T-cell (primary cell): ENCODE results near the gene PSTK. TPM values are rescaled to one million over a fixed set of nuclear protein-coding genes. Genes with fewer than 3 reads are reported as not detected.

ENCODE experiments used
- ATAC-seq, 4 experiments: fragments of 200-7000 bp in 3 of 4; fragments of 150-1000 bp in 1 of 4; cut with Tn5 transposase; replicated peaks in 1 of 4; 1 replicate in 3 of 4; 2 replicates in 1 of 4; pipeline ENCODE4 v1.10.0; 2021; ENCODE audit warnings: moderate library complexity in 3 of 4, mild to moderate bottlenecking in 2 of 4, moderate number of reproducible peaks in 1 of 4
- CTCF ChIA-PET, 2 donors: fragments of 300-600 bp; sonication (Branson Sonifier 250); formaldehyde crosslinking; loops; one replicate each; lab custom pipeline; 2022; ENCODE audit warnings: antibody characterized with exemption in 2 of 2; lab: Charles Lee
- POLR2A ChIA-PET, 2 donors: fragments of 300-600 bp; sonication (Branson Sonifier 250); formaldehyde crosslinking; loops; one replicate each; lab custom pipeline; 2022; ENCODE audit warnings: antibody characterized with exemption in 2 of 2; lab: Charles Lee
- DNase-seq, 35 experiments: peaks; one replicate each; pipeline versions ENCODE4 v3.0.0 to v3.0.0-alpha.2; 2013 to 2023
- H3K27ac ChIP-seq: one replicate; pipeline ENCODE4 v1.5.1; 2013; ENCODE audit warnings: low read length
- H3K27me3 ChIP-seq, 2 experiments: replicated peaks in 1 of 2; 1 replicate in 1 of 2; 2 replicates in 1 of 2; pipeline versions ENCODE4 v1.6.1 to v1.7.0; 2013; ENCODE audit warnings: low read length in 1 of 2, mixed read lengths in 1 of 2; ENCODE audit not compliant: control insufficient read depth in 2 of 2, insufficient read depth in 2 of 2; ENCODE audit errors: extremely low read depth in 1 of 2
- H3K36me3 ChIP-seq, 2 donors: 1 replicate in 1 of 2; 2 replicates in 1 of 2; pipeline versions ENCODE4 v1.6.1 to v1.7.0; 2013; ENCODE audit warnings: low read length in 1 of 2; ENCODE audit not compliant: control insufficient read depth in 2 of 2, insufficient read depth in 1 of 2; ENCODE audit errors: extremely low read depth in 1 of 2
- H3K4me1 ChIP-seq, 2 experiments: 1 replicate in 1 of 2; 2 replicates in 1 of 2; pipeline versions ENCODE4 v1.6.1 to v1.7.0; 2013; ENCODE audit warnings: low read length in 2 of 2, mixed read lengths in 1 of 2; ENCODE audit not compliant: insufficient read depth in 2 of 2, control insufficient read depth in 1 of 2; ENCODE audit errors: extremely low read depth in 1 of 2
- H3K4me3 ChIP-seq, 2 donors: 1 replicate in 1 of 2; 2 replicates in 1 of 2; pipeline versions ENCODE4 v1.5.1 to v1.7.0; 2013; ENCODE audit warnings: mild to moderate bottlenecking in 2 of 2, low read length in 1 of 2, moderate library complexity in 1 of 2; ENCODE audit not compliant: control insufficient read depth in 1 of 2; ENCODE audit errors: extremely low read depth in 1 of 2
- H3K9me3 ChIP-seq: 2 replicates; pipeline ENCODE4 v1.7.0; 2013
- H3K27ac Mint-ChIP-seq, 2 donors: one replicate each; pipeline ENCODE4 v1.8.0; 2020 to 2021; ENCODE audit warnings: mild to moderate bottlenecking in 2 of 2, mixed read lengths in 2 of 2
- H3K27me3 Mint-ChIP-seq, 2 donors: one replicate each; pipeline ENCODE4 v1.8.0; 2021 to 2022; ENCODE audit warnings: mixed read lengths in 2 of 2
- H3K36me3 Mint-ChIP-seq: one replicate; pipeline ENCODE4 v1.8.0; 2021; ENCODE audit warnings: mixed read lengths
- H3K4me1 Mint-ChIP-seq, 3 donors: one replicate each; pipeline ENCODE4 v1.8.0; 2020 to 2022; ENCODE audit warnings: mixed read lengths in 3 of 3, mild to moderate bottlenecking in 1 of 3
- H3K4me3 Mint-ChIP-seq, 3 donors: one replicate each; pipeline ENCODE4 v1.8.0; 2020 to 2022; ENCODE audit warnings: mild to moderate bottlenecking in 3 of 3, mixed read lengths in 3 of 3, moderate library complexity in 3 of 3
- H3K9me3 Mint-ChIP-seq, 3 donors: one replicate each; pipeline ENCODE4 v1.8.0; 2020 to 2022; ENCODE audit warnings: mixed read lengths in 3 of 3
- WGBS: methylation state at CpG from one replicate; pipeline ENCODE4 v1.1.5; 2013; ENCODE audit warnings: missing lambda C conversion rate; ENCODE audit not compliant: insufficient coverage; 5-methylcytosine and 5-hydroxymethylcytosine counted together
- total RNA-seq, 35 experiments: library from RNA in 6 of 35; stranded (reverse) in 6 of 35; fragments of 120-200 nt in 1 of 35; gene quantifications; one replicate each; pipeline versions ENCODE4 v1.2.1 to v1.2.4 and lab custom pipeline; 2013 to 2026

Gene PSTK
- total RNA-seq, 5 donors from 2014 or later (not counting 1 experiment from before 2014, with no cell fraction given) = 3.7 to 12.1 (median 5.2) TPM

DNA sequence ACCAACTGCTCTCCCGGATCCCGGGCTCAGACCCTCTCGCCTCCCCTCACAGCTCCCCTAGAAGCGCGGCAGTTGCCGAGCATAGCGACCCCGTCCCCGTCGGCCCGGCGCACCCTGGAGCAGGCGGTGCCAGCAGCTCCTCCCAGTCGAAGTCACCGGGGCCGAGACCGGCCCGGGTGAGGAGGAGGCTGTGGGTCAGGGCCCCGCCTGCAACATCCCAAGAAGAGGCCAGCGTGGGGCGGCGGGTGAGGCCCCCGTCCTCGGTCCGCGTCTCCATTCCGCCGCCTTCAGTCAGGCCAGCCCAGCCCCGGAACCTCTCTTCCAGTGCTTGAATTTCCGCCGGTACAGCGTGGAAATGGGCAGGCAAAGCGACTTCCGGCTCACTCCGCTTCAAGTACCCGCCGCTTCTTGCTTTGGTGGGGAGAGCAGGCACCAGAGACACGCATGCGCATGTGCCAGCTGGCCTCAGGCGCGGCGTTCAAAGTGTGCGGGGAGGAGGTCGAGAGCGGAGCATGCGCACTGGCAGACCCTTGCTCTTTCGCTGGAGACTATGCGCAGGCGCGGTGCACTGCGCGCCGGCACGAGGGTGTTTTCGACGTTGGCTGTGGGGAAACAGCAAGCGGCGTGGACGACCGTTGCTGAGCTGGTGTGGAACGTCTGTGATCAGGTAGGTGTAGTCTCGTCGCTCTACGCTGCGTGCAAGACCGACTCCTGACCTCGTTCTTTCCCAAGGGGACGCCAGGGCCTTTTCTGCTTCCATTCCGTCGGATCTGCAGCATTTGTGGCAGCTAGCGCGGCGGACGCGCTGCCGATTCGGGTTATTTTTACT is 26.1 kb upstream of the PSTK start, which contains the start of gene C10orf88:
Gene C10orf88, minus strand, starts transcription at position 326 of the 829 bp plus-strand sequence. Its CDS starts 49 bp downstream, at position 277.
- POLR2A ChIA-PET = interaction anchor here in 1 of 2 donors (0.9 kb wide), 1 partner anchor 27 kb away, joined by 3 read pairs; no protein-coding TSS in a partner anchor
- H3K9me3 ChIP-seq = no peaks in the 10 kb centered on the region
- H3K27me3 Mint-ChIP-seq = no peaks in the 10 kb centered on the region
- DNase-seq (peak; percentile 90 to 99 (median 96)), ATAC-seq (peak; percentile 94 to 99 (median 97))
- H3K27me3 ChIP-seq = peaks cover 0 to 2% of the 10 kb centered on the region in 2 experiments
- peak within 1 kb of the TSS; percentile 49 for H3K27ac ChIP-seq
- H3K36me3 ChIP-seq = peaks cover 0 to 2% of the 10 kb centered on the region in 2 donors
- CTCF ChIA-PET = interaction anchor here (0.5 to 1.6 kb wide), 3 partner anchors 26 to 985 kb away, joined by 3 to 5 read pairs (median 5); partner anchors contain the start of gene PSTK (in 1 of the 2)
- H3K4me1 ChIP-seq = peaks cover 3 to 18% of the 10 kb centered on the region in 2 experiments
- peak within 1 kb of the TSS; percentile 83 to 91 (median 88) for H3K4me3 Mint-ChIP-seq
- H3K27ac Mint-ChIP-seq = peak within 1 kb of the TSS; percentile 75 to 88
- H3K4me1 Mint-ChIP-seq = peaks cover 36 to 47% (median 37%) of the 10 kb centered on the region in 3 donors
- peaks cover 0 to 8% (median 4%) of the 10 kb centered on the region in 3 donors for H3K9me3 Mint-ChIP-seq
- 1% methylated on average over 62 of the region's 77 CpGs for WGBS
- H3K4me3 ChIP-seq = peak within 1 kb of the TSS; percentile 74 to 89
- H3K36me3 Mint-ChIP-seq = peaks cover 18% of the 10 kb centered on the region

GRCh38 chr10:122954731-122955050 is 25.5 kb upstream of the PSTK start:
- POLR2A ChIA-PET = interaction anchor here in 1 of 2 donors (0.9 kb wide), 1 partner anchor 26 kb away, joined by 3 read pairs; no protein-coding TSS in a partner anchor
- ATAC-seq (no peak), DNase-seq (no peak)
- Mint-ChIP-seq H3K4me3 (peak overlapping the region; percentile 83 to 91 (median 88)), H3K27ac (peak overlapping the region in 1 of 2 donors; percentile 28), H3K4me1 (peaks cover 36 to 45% (median 36%) of the 10 kb centered on the region in 3 donors), H3K36me3 (peaks cover 14% of the 10 kb centered on the region), H3K9me3 (peaks cover 0 to 8% (median 4%) of the 10 kb centered on the region in 3 donors), H3K27me3 (no peaks in the 10 kb centered on the region)
- Histone ChIP-seq H3K36me3 (no peaks in the 10 kb centered on the region), H3K4me3 (peak overlapping the region; percentile 15 to 89), H3K27ac (peak overlapping the region; percentile 40), H3K4me1 (peaks cover 3 to 18% of the 10 kb centered on the region in 2 experiments), H3K9me3 (no peaks in the 10 kb centered on the region), H3K27me3 (peaks cover 0 to 4% of the 10 kb centered on the region in 2 experiments)
- WGBS = 91% methylated on average over 10 of the region's 13 CpGs
- CTCF ChIA-PET = interaction anchor here in 1 of 2 donors (1.6 kb wide), 1 partner anchor 25 kb away, joined by 5 read pairs; the partner anchor contains the start of gene PSTK

DNA sequence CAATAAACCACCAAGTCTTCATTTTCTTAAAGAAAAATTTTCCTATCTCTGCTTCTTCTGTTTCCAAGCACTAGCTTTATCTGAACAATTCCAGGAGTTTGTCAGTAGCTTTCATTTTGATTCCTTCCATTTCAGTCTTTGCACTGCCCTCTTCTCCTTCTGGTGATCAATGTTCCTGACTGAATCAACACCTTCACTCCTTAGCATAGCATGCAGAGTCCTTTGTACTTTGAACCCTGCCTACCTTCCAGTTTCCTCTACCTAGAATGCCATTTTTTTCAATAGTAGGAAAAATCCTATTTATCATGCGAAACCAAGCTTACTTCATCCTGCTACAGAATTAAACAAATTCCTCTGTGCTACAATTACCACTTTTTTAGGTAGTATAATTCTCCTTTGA is 24.3 kb upstream of the PSTK start:
- peak overlapping the region in 1 of 2 donors; percentile 0 for H3K27ac Mint-ChIP-seq
- CTCF ChIA-PET = interaction anchor here (0.6 to 0.9 kb wide), 3 partner anchors 11 to 178 kb away, joined by 3 to 6 read pairs (median 3); no protein-coding TSS in a partner anchor
- WGBS = no CpG with 5 or more reads among the region's 1 CpG

GRCh38 chr10:122957474-122957873 is 22.7 kb upstream of the PSTK start:
- Mint-ChIP-seq H3K9me3 (peaks cover 0 to 8% (median 3%) of the 10 kb centered on the region in 3 donors), H3K36me3 (peaks cover 5% of the 10 kb centered on the region), H3K4me3 (no peak overlapping the region), H3K27ac (no peak overlapping the region), H3K27me3 (peaks cover 4 to 5% of the 10 kb centered on the region in 2 donors), H3K4me1 (peaks cover 20 to 30% (median 23%) of the 10 kb centered on the region in 3 donors)
- Histone ChIP-seq H3K9me3 (no peaks in the 10 kb centered on the region), H3K27ac (no peak overlapping the region), H3K36me3 (no peaks in the 10 kb centered on the region), H3K4me1 (peaks cover 3 to 18% of the 10 kb centered on the region in 2 experiments), H3K27me3 (peaks cover 0 to 5% of the 10 kb centered on the region in 2 experiments), H3K4me3 (no peak overlapping the region)
- no peak for DNase-seq
- WGBS = 91% methylated on average over 3 of the region's 5 CpGs
- ATAC-seq = no peak
- ChIA-PET CTCF (interaction anchor here in 1 of 2 donors (1.0 kb wide), 1 partner anchor 24 kb away, joined by 3 read pairs; no protein-coding TSS in a partner anchor), POLR2A (interaction anchor here (0.6 kb wide), 2 partner anchors 25 to 1037 kb away, joined by 3 to 4 read pairs; no protein-coding TSS in a partner anchor)

More for the DNA sequence above, 24.3 kb upstream of the PSTK start:
- DNase-seq (no peak), ATAC-seq (no peak)
- Histone ChIP-seq H3K4me1 (peaks cover 3 to 18% of the 10 kb centered on the region in 2 experiments), H3K27me3 (peaks cover 0 to 5% of the 10 kb centered on the region in 2 experiments), H3K9me3 (no peaks in the 10 kb centered on the region), H3K36me3 (no peaks in the 10 kb centered on the region), H3K4me3 (no peak overlapping the region), H3K27ac (no peak overlapping the region)
- peaks cover 6% of the 10 kb centered on the region for H3K36me3 Mint-ChIP-seq
- no peak overlapping the region for H3K4me3 Mint-ChIP-seq
- H3K27me3 Mint-ChIP-seq = no peaks in the 10 kb centered on the region
- peaks cover 0 to 8% (median 4%) of the 10 kb centered on the region in 3 donors for H3K9me3 Mint-ChIP-seq
- POLR2A ChIA-PET = no interaction called here
- H3K4me1 Mint-ChIP-seq = peaks cover 27 to 38% (median 28%) of the 10 kb centered on the region in 3 donors

DNA sequence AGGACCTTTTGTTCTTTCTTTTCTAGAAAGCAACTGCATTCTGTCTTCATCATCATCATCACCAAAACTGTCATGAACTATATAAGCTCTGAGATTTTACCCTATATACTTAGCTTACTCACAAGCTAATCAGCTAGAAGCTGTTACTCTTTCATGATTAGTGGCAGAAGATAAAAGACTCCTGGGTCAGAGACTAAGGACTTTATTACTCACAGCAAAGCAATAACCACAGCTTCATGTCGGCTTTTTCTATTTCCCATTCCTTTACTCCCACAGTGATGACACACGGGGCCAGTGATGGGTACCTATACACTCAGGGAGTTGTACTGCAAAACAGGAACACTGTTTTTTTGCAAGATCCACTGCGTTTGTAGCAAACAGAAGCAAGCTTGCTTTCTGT is 17.8 kb upstream of the PSTK start:
- peaks cover 15 to 19% (median 15%) of the 10 kb centered on the region in 3 donors for H3K9me3 Mint-ChIP-seq
- H3K36me3 Mint-ChIP-seq = peaks cover 20% of the 10 kb centered on the region
- Histone ChIP-seq H3K27me3 (peaks cover 5 to 15% of the 10 kb centered on the region in 2 experiments), H3K9me3 (no peaks in the 10 kb centered on the region), H3K36me3 (no peaks in the 10 kb centered on the region), H3K4me1 (no peaks in the 10 kb centered on the region), H3K27ac (no peak overlapping the region), H3K4me3 (no peak overlapping the region)
- DNase-seq (no peak), ATAC-seq (no peak)
- ChIA-PET CTCF (interaction anchor here in 1 of 2 donors (0.6 kb wide), 1 partner anchor 48 kb away, joined by 3 read pairs; no protein-coding TSS in a partner anchor), POLR2A (interaction anchor here in 1 of 2 donors (0.5 kb wide), 1 partner anchor 11 kb away, joined by 5 read pairs; no protein-coding TSS in a partner anchor)
- no peak overlapping the region for H3K4me3 Mint-ChIP-seq
- peaks cover 15 to 22% of the 10 kb centered on the region in 2 donors for H3K27me3 Mint-ChIP-seq
- no peak overlapping the region for H3K27ac Mint-ChIP-seq
- H3K4me1 Mint-ChIP-seq = no peaks in the 10 kb centered on the region
- 54% methylated on average over 3 of the region's 3 CpGs for WGBS

- peaks cover 17 to 26% of the 10 kb centered on the region in 2 donors for H3K27me3 Mint-ChIP-seq
- Histone ChIP-seq H3K4me3 (no peak overlapping the region), H3K4me1 (no peaks in the 10 kb centered on the region), H3K27ac (no peak overlapping the region), H3K27me3 (peaks cover 0 to 15% of the 10 kb centered on the region in 2 experiments), H3K36me3 (no peaks in the 10 kb centered on the region), H3K9me3 (no peaks in the 10 kb centered on the region)
- ATAC-seq = no peak
- no peak for DNase-seq
- H3K36me3 Mint-ChIP-seq = peaks cover 22% of the 10 kb centered on the region
- CTCF ChIA-PET = no interaction called here
- H3K4me1 Mint-ChIP-seq = no peaks in the 10 kb centered on the region
- H3K9me3 Mint-ChIP-seq = peaks cover 28 to 30% (median 28%) of the 10 kb centered on the region in 3 donors
- no peak overlapping the region for H3K4me3 Mint-ChIP-seq
- H3K27ac Mint-ChIP-seq = no peak overlapping the region
- POLR2A ChIA-PET = no interaction called here
Observed at GRCh38 chr10:122966879-122967278, 13.3 kb upstream of the PSTK start.
